ENCODE data around the gene PASK. TPM values are rescaled to one million over a fixed set of nuclear protein-coding genes. Genes with fewer than 3 reads are reported as not detected.
A peak's percentile ranks its signal among the peaks of the same experiment; 100 is the strongest.

Gene PASK
- total RNA-seq, 6 donors from 2014 or later: 4.3 to 18.9 (median 13.8) TPM

GRCh38 chr2:241194811-241195210 is 45.5 kb upstream of the PASK start:
- H3K4me3 ChIP-seq: no peak overlapping the region
- H3K4me1 ChIP-seq: no peaks in the 10 kb centered on the region
- no peak for ATAC-seq (ENCODE audit: low FRiP score in 2 of 2)
- no peaks in the 10 kb centered on the region for H3K9me3 ChIP-seq
- H3K27ac ChIP-seq: no peak overlapping the region
- DNase-seq: no peak
- TF ChIP-seq POLR2A (IDR thresholded peaks at IDR 0.05) (no peak), EP300 (IDR thresholded peaks at IDR 0.05) (no peak), POLR2AphosphoS5 (IDR thresholded peaks at IDR 0.05) (no peak), CTCF (IDR thresholded peaks at IDR 0.05) (no peak)
- H3K36me3 ChIP-seq: no peaks in the 10 kb centered on the region
- 76 to 83% methylated on average over 8 to 9 of the region's 9 CpGs for WGBS, 2 donors
- H3K27me3 ChIP-seq: no peaks in the 10 kb centered on the region

- DNase-seq (no peak), ATAC-seq (ENCODE audit: low FRiP score in 2 of 2) (no peak)
- TF ChIP-seq EP300 (IDR thresholded peaks at IDR 0.05): no peak
- TF ChIP-seq CTCF (IDR thresholded peaks at IDR 0.05): no peak
- TF ChIP-seq POLR2A (IDR thresholded peaks at IDR 0.05): no peak
- no peak for TF ChIP-seq POLR2AphosphoS5 (IDR thresholded peaks at IDR 0.05)
- no peaks in the 10 kb centered on the region for H3K36me3 ChIP-seq
- no peaks in the 10 kb centered on the region for H3K9me3 ChIP-seq
- H3K4me1 ChIP-seq: no peaks in the 10 kb centered on the region
- H3K27me3 ChIP-seq: no peaks in the 10 kb centered on the region
- 84 to 88% methylated on average over 8 of the region's 8 CpGs for WGBS, 2 donors
- H3K27ac ChIP-seq: no peak overlapping the region
- no peak overlapping the region for H3K4me3 ChIP-seq
Observed at GRCh38 chr2:241193271-241193670, 44.0 kb upstream of the PASK start.

- Histone ChIP-seq H3K36me3 (no peaks in the 10 kb centered on the region), H3K4me3 (no peak overlapping the region), H3K27ac (no peak overlapping the region), H3K27me3 (no peaks in the 10 kb centered on the region), H3K4me1 (no peaks in the 10 kb centered on the region), H3K9me3 (no peaks in the 10 kb centered on the region)
- no peak for DNase-seq
- WGBS, 2 donors: 60 to 68% methylated on average over 1 to 13 of the region's 14 CpGs
- TF ChIP-seq POLR2AphosphoS5 (IDR thresholded peaks at IDR 0.05) (no peak), CTCF (IDR thresholded peaks at IDR 0.05) (no peak), POLR2A (IDR thresholded peaks at IDR 0.05) (no peak), EP300 (IDR thresholded peaks at IDR 0.05) (no peak)
- no peak for ATAC-seq (ENCODE audit: low FRiP score in 2 of 2)
Observed at GRCh38 chr2:241191081-241191480, 41.8 kb upstream of the PASK start.

- Histone ChIP-seq H3K4me3 (no peak overlapping the region), H3K9me3 (no peaks in the 10 kb centered on the region), H3K27me3 (no peaks in the 10 kb centered on the region), H3K36me3 (no peaks in the 10 kb centered on the region), H3K4me1 (no peaks in the 10 kb centered on the region), H3K27ac (no peak overlapping the region)
- TF ChIP-seq EP300 (IDR thresholded peaks at IDR 0.05) (no peak), POLR2AphosphoS5 (IDR thresholded peaks at IDR 0.05) (no peak), CTCF (IDR thresholded peaks at IDR 0.05) (no peak), POLR2A (IDR thresholded peaks at IDR 0.05) (no peak)
- WGBS, 2 donors: 87 to 93% methylated on average over 9 to 13 of the region's 19 CpGs
- ATAC-seq (ENCODE audit: low FRiP score in 2 of 2) (peak; percentile 20 to 28), DNase-seq (peak in 1 of 2 donors; percentile 76)
Observed at GRCh38 chr2:241190291-241190981, 41.2 kb upstream of the PASK start.

GRCh38 chr2:241189856-241190201 is 40.6 kb upstream of the PASK start:
- 81% methylated on average over 15 of the region's 15 CpGs; no CpG with 5 or more reads in 1 of the 2 donors for WGBS, 2 donors
- H3K9me3 ChIP-seq: no peaks in the 10 kb centered on the region
- DNase-seq: no peak
- H3K27ac ChIP-seq: no peak overlapping the region
- no peaks in the 10 kb centered on the region for H3K27me3 ChIP-seq
- H3K36me3 ChIP-seq: no peaks in the 10 kb centered on the region
- ATAC-seq (ENCODE audit: low FRiP score in 2 of 2): no peak
- TF ChIP-seq POLR2AphosphoS5 (IDR thresholded peaks at IDR 0.05): no peak
- no peaks in the 10 kb centered on the region for H3K4me1 ChIP-seq
- no peak overlapping the region for H3K4me3 ChIP-seq
